ENCODE results near the gene CUEDC2.

The CUEDC2 gene

DNA sequence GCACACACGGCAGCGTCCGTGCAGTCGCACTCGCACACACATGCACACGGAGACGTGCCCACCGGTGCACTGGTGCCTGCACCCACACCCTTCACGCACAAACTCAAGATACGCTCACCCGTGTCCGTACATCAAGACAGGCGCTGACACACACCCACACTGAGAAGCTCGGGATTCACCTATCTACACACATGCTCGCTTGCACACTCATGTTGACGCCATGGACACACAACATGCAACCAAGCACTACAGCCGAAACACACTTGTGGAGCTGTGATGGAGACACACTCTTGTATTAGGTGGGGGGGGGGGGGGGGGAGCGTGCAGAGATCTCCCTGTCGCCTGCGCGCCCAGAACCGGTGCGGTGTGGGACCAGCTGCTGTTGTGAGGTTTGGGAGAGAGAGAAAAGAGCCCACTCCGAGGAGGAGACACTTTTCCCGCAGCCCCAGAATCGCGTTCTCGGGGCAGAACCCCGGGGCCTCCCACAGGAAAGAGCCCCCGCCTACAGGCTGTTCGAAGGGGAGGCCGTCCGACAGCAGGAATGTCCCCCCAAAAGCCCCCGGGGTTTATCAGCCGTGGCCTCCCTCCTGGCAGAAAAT lies 37.5 kb downstream of the CUEDC2 start (continued):
- TF ChIP-seq, protein P1, sequence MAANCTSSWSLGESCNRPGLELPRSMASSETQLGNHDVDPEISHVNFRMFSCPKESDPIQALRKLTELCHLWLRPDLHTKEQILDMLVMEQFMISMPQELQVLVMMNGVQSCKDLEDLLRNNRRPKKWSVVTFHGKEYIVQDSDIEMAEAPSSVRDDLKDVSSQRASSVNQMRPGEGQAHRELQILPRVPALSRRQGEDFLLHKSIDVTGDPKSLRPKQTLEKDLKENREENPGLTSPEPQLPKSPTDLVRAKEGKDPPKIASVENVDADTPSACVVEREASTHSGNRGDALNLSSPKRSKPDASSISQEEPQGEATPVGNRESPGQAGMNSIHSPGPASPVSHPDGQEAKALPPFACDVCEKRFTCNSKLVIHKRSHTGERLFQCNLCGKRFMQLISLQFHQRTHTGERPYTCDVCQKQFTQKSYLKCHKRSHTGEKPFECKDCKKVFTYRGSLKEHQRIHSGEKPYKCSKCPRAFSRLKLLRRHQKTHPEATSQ (tag by site-specific recombination; IDR thresholded peaks at IDR 0.05), result peak; percentile 81; the same call in 1 of the 2 replicates
- TF ChIP-seq ZNF596 (tag by site-specific recombination; IDR thresholded peaks at IDR 0.05), result peak; percentile 49; the same call in 1 of the 2 replicates
- no peak for TF ChIP-seq ZNF560 (tag by site-specific recombination; IDR thresholded peaks at IDR 0.05; ENCODE audit: borderline replicate concordance)
- TF ChIP-seq, protein P2, sequence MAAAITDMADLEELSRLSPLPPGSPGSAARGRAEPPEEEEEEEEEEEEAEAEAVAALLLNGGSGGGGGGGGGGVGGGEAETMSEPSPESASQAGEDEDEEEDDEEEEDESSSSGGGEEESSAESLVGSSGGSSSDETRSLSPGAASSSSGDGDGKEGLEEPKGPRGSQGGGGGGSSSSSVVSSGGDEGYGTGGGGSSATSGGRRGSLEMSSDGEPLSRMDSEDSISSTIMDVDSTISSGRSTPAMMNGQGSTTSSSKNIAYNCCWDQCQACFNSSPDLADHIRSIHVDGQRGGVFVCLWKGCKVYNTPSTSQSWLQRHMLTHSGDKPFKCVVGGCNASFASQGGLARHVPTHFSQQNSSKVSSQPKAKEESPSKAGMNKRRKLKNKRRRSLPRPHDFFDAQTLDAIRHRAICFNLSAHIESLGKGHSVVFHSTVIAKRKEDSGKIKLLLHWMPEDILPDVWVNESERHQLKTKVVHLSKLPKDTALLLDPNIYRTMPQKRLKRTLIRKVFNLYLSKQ (tag by site-specific recombination; IDR thresholded peaks at IDR 0.05; ENCODE audit: borderline replicate concordance), result no peak
- TF ChIP-seq, protein P3, sequence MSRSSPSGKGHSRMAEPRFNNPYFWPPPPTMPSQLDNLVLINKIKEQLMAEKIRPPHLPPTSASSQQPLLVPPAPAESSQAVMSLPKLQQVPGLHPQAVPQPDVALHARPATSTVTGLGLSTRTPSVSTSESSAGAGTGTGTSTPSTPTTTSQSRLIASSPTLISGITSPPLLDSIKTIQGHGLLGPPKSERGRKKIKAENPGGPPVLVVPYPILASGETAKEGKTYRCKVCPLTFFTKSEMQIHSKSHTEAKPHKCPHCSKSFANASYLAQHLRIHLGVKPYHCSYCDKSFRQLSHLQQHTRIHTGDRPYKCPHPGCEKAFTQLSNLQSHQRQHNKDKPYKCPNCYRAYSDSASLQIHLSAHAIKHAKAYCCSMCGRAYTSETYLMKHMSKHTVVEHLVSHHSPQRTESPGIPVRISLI (tag by site-specific recombination; IDR thresholded peaks at IDR 0.05), result no peak
- TF ChIP-seq, protein P4, sequence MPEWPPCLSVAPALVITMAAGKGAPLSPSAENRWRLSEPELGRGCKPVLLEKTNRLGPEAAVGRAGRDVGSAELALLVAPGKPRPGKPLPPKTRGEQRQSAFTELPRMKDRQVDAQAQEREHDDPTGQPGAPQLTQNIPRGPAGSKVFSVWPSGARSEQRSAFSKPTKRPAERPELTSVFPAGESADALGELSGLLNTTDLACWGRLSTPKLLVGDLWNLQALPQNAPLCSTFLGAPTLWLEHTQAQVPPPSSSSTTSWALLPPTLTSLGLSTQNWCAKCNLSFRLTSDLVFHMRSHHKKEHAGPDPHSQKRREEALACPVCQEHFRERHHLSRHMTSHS (tag by site-specific recombination; IDR thresholded peaks at IDR 0.05), result no peak
- TF ChIP-seq OSR2 (tag by site-specific recombination; IDR thresholded peaks at IDR 0.05), result no peak
- no peak for TF ChIP-seq ZNF112 (tag by site-specific recombination; IDR thresholded peaks at IDR 0.05)
- peak; percentile 74; the same call in 1 of the 2 replicates for TF ChIP-seq ZNF600 (tag by site-specific recombination; IDR thresholded peaks at IDR 0.05)
- peak; percentile 59; the same call in 1 of the 2 replicates for TF ChIP-seq ZNF223 (tag by site-specific recombination; IDR thresholded peaks at IDR 0.05)

DNA sequence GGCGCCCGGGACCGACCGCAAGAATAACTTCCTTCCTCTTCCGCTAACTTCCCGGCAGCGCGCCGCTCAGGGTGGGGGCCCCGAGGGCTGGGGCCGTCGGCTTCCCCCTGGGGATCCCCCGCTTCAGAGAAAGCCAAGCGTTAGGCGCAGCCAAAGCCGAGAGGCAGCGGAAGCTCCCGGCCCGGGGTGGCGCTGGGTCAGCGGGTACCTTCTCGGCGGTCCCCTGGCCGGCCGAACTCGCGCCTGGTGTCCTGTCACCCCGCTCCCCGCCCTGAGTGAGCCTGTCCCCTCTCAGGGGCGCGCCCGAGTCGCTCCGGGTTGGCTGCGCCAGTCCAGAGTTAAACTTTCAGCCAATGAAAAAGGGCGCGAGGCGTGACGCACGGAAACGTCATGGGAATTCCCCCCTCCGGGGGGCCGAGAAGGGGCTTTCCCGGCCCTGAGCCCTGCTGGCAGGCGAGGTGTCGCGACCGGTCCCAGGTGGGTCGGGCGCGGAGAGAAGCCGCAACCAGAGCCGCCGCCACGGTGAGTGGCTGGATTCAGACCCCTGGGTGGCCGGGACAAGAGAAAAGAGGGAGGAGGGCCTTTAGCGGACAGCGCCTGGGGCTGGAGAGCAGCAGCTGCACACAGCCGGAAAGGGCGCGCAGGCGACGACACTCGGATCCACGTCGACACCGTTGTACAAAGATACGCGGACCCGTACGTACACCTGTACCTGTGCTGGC lies 38.1 kb downstream of the CUEDC2 start:
- Histone ChIP-seq H3K9me3 (ENCODE audit: control insufficient read depth, insufficient read depth, low read depth, low read length) (no peaks in the 10 kb centered on the region), H3K36me3 (ENCODE audit: control insufficient read depth in 2 of 2, insufficient read depth in 1 of 2, low read length in 2 of 2) (peaks cover 0 to 11% of the 10 kb centered on the region in 2 experiments; a peak in 1 of 3 replicates), H3K4me1 (ENCODE audit: control insufficient read depth, insufficient read depth, low read length) (peaks cover 5% of the 10 kb centered on the region; the same call in 1 of the 2 replicates), H3K4me3 (ENCODE audit: low read depth, low read length) (peak overlapping the region; percentile 58), H3K27ac (ENCODE audit: extremely low read depth, low read depth, low read length) (no peak overlapping the region; the same call in 1 of the 2 replicates)
- POLR2A ChIA-PET, result interaction anchor here (0.5 to 2.4 kb wide), 7 partner anchors 9 to 262 kb away, joined by 3 to 8 read pairs (median 3); partner anchors contain the start of genes CUEDC2 and FBXL15
- CTCF ChIA-PET, result interaction anchor here (0.6 to 4.5 kb wide), 27 partner anchors 11 to 284 kb away, joined by 3 to 57 read pairs (median 4); partner anchors contain the start of genes CUEDC2 and FBXL15
- TF ChIP-seq KLF16 (tag by site-specific recombination; IDR thresholded peaks at IDR 0.05), result peak; percentile 55
- TF ChIP-seq ZNF514 (tag by site-specific recombination; IDR thresholded peaks at IDR 0.05), result no peak
- peak; percentile 60; the same call in 1 of the 2 replicates for TF ChIP-seq ZNF777 (tag by site-specific recombination; IDR thresholded peaks at IDR 0.05; ENCODE audit: borderline replicate concordance)
- TF ChIP-seq ZNF223 (tag by site-specific recombination; IDR thresholded peaks at IDR 0.05), result no peak
- TF ChIP-seq, protein P5, sequence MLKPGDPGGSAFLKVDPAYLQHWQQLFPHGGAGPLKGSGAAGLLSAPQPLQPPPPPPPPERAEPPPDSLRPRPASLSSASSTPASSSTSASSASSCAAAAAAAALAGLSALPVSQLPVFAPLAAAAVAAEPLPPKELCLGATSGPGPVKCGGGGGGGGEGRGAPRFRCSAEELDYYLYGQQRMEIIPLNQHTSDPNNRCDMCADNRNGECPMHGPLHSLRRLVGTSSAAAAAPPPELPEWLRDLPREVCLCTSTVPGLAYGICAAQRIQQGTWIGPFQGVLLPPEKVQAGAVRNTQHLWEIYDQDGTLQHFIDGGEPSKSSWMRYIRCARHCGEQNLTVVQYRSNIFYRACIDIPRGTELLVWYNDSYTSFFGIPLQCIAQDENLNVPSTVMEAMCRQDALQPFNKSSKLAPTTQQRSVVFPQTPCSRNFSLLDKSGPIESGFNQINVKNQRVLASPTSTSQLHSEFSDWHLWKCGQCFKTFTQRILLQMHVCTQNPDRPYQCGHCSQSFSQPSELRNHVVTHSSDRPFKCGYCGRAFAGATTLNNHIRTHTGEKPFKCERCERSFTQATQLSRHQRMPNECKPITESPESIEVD (tag by site-specific recombination; IDR thresholded peaks at IDR 0.05), result no peak
- TF ChIP-seq ZNF624 (tag by site-specific recombination; IDR thresholded peaks at IDR 0.05), result no peak
- peak; percentile 67 for TF ChIP-seq ZNF654 (tag by site-specific recombination; IDR thresholded peaks at IDR 0.05; ENCODE audit: low read depth)
- peak; percentile 71; the same call in 1 of the 2 replicates for TF ChIP-seq ZNF391 (tag by site-specific recombination; IDR thresholded peaks at IDR 0.05; ENCODE audit: borderline replicate concordance, low read depth)
- peak; percentile 83 for TF ChIP-seq ZBTB17 (tag by site-specific recombination; IDR thresholded peaks at IDR 0.05)
- TF ChIP-seq, protein P6, sequence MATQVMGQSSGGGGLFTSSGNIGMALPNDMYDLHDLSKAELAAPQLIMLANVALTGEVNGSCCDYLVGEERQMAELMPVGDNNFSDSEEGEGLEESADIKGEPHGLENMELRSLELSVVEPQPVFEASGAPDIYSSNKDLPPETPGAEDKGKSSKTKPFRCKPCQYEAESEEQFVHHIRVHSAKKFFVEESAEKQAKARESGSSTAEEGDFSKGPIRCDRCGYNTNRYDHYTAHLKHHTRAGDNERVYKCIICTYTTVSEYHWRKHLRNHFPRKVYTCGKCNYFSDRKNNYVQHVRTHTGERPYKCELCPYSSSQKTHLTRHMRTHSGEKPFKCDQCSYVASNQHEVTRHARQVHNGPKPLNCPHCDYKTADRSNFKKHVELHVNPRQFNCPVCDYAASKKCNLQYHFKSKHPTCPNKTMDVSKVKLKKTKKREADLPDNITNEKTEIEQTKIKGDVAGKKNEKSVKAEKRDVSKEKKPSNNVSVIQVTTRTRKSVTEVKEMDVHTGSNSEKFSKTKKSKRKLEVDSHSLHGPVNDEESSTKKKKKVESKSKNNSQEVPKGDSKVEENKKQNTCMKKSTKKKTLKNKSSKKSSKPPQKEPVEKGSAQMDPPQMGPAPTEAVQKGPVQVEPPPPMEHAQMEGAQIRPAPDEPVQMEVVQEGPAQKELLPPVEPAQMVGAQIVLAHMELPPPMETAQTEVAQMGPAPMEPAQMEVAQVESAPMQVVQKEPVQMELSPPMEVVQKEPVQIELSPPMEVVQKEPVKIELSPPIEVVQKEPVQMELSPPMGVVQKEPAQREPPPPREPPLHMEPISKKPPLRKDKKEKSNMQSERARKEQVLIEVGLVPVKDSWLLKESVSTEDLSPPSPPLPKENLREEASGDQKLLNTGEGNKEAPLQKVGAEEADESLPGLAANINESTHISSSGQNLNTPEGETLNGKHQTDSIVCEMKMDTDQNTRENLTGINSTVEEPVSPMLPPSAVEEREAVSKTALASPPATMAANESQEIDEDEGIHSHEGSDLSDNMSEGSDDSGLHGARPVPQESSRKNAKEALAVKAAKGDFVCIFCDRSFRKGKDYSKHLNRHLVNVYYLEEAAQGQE (tag by site-specific recombination; IDR thresholded peaks at IDR 0.05), result peak; percentile 97
- TF ChIP-seq ZNF146 (tag by site-specific recombination; IDR thresholded peaks at IDR 0.05), result peak; percentile 11; the same call in 1 of the 2 replicates
- no peak for TF ChIP-seq ZNF202 (tag by site-specific recombination; IDR thresholded peaks at IDR 0.05; ENCODE audit: borderline replicate concordance)
- TF ChIP-seq ZNF561 (tag by site-specific recombination; IDR thresholded peaks at IDR 0.05; ENCODE audit: borderline replicate concordance), result peak; percentile 89; the same call in 1 of the 2 replicates
- no peak for TF ChIP-seq ZNF555 (tag by site-specific recombination; conservative IDR thresholded peaks at IDR 0.05)
- TF ChIP-seq ZNF621 (tag by site-specific recombination; IDR thresholded peaks at IDR 0.05), result no peak
